Activated T-cell treated with anti-CD3 and anti-CD28 coated beads, Interleukin-2, amount 50 U/mL, for 72 hours (primary cell): ENCODE measurements around the gene CEBPE. TPM values are rescaled to one million over a fixed set of nuclear protein-coding genes. Genes with fewer than 3 reads are reported as not detected.
A peak's percentile ranks its signal among the peaks of the same experiment; 100 is the strongest.

Experiments used
- ATAC-seq, 2 donors: fragments of 150-1000 bp; cut with Tn5 transposase; replicated peaks in 1 of 2; 2 replicates each; pipeline ENCODE4 v1.10.0; 2021; ENCODE audit warnings: moderate library complexity in 2 of 2, mild to moderate bottlenecking in 1 of 2
- DNase-seq, 2 donors: peaks; one replicate each; pipeline ENCODE4 v3.0.0; 2021 to 2022; ENCODE audit warnings: mixed read lengths in 1 of 2
- H3K27ac Mint-ChIP-seq: one replicate; pipeline ENCODE4 v1.8.0; 2022; ENCODE audit warnings: mild to moderate bottlenecking, moderate library complexity, mixed read lengths
- H3K27me3 Mint-ChIP-seq: one replicate; pipeline ENCODE4 v1.8.0; 2022; ENCODE audit warnings: low read depth, mixed read lengths
- H3K36me3 Mint-ChIP-seq, 2 donors: one replicate each; pipeline ENCODE4 v1.8.0; 2022; ENCODE audit warnings: mixed read lengths in 2 of 2, mild to moderate bottlenecking in 1 of 2; ENCODE audit not compliant: insufficient read depth in 2 of 2
- H3K4me1 Mint-ChIP-seq: one replicate; pipeline ENCODE4 v1.8.0; 2022; ENCODE audit warnings: low read depth, mixed read lengths
- H3K4me3 Mint-ChIP-seq, 2 donors: one replicate each; pipeline ENCODE4 v1.8.0; 2022; ENCODE audit warnings: mild to moderate bottlenecking in 2 of 2, mixed read lengths in 2 of 2, moderate library complexity in 2 of 2
- H3K9me3 Mint-ChIP-seq, 2 donors: one replicate each; pipeline ENCODE4 v1.8.0; 2022; ENCODE audit warnings: mixed read lengths in 2 of 2
- total RNA-seq, 2 donors: library from RNA; stranded (reverse); gene quantifications; one replicate each; pipeline ENCODE4 v1.2.3, GENCODE V29; 2022

CEBPE gene
- total RNA-seq, 2 donors from 2014 or later = 0.21 to 0.36 TPM

DNA sequence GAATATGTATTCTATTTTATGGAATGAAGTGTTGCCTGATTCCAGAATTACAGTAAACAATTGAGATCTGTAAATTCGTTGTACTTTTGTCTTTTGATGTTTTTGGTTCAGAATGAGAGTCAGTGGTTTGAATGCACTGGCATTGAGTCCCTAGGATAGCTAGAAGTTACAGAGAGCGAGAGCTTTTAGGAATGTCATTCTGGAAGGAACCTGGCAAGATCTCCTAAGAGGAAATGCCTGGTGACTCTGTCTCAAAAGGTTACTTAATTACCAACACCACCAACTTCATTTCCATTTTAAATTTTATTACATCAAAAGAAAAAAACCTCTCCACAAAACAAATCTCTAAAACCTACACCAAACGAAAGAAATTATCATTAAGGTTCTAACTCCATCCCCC lies 6.0 kb upstream of the CEBPE start:
- Mint-ChIP-seq H3K27me3 (no peaks in the 10 kb centered on the region), H3K36me3 (no peaks in the 10 kb centered on the region), H3K9me3 (no peaks in the 10 kb centered on the region), H3K27ac (no peak overlapping the region), H3K4me1 (peaks cover 16% of the 10 kb centered on the region), H3K4me3 (no peak overlapping the region)
- DNase-seq = no peak
- ATAC-seq = no peak

DNA sequence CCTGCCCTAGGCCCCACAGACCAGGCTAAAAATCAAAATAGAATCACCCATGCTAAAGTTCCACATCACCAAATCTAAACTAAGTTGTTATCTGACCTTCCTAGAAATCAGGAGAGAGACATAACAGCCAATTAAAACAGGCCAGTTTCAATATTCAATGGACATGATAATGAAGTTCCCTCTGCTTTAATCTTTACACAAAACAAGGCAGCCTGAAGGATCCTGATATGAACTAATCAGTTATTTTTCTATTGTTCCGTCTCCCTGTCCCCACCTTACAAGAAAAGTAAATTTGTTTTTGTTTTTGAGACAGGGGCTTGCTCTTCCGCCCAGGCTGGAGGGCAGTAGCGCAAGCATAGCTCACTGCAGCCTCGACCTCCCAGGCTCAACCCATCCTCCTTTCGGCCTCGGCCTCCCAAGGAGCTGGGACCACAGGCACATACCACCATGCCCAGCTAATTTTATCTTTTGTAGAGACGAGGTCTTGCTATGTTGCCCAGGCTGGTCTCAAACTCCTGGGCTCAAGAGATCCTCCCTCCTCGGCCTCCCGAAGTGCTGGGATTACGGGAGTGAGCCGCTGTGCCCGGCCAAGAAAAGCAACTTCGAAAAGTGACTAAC lies 5.4 kb upstream of the CEBPE start:
- no peak for ATAC-seq
- Mint-ChIP-seq H3K27me3 (no peaks in the 10 kb centered on the region), H3K4me3 (no peak overlapping the region), H3K27ac (no peak overlapping the region), H3K4me1 (peaks cover 22% of the 10 kb centered on the region), H3K36me3 (no peaks in the 10 kb centered on the region), H3K9me3 (no peaks in the 10 kb centered on the region)
- no peak for DNase-seq

DNA sequence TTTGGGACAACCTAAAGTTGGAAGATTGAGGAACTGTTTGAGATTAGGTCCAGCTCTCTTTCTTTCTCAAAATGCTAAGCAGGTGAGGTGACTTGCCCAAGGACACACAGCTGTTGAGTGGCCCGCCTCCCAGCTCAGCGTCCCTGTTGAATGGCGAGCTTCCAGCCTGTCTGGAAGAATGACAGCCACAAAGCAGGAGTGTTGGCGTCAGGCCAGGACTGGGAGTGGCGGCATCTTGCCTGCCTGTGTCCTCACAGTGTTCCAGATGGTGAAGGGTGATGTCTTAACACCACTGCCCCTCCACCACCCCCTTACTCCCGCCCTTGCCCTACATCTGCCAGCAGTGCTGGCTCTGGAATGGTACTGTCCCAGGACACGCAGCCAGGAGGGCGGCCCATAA lies 4.4 kb upstream of the CEBPE start:
- H3K4me1 Mint-ChIP-seq = peaks cover 28% of the 10 kb centered on the region
- DNase-seq (no peak), ATAC-seq (no peak)
- no peaks in the 10 kb centered on the region for H3K36me3 Mint-ChIP-seq
- H3K9me3 Mint-ChIP-seq = no peaks in the 10 kb centered on the region
- H3K27ac Mint-ChIP-seq = no peak overlapping the region
- no peaks in the 10 kb centered on the region for H3K27me3 Mint-ChIP-seq
- H3K4me3 Mint-ChIP-seq = no peak overlapping the region

DNA sequence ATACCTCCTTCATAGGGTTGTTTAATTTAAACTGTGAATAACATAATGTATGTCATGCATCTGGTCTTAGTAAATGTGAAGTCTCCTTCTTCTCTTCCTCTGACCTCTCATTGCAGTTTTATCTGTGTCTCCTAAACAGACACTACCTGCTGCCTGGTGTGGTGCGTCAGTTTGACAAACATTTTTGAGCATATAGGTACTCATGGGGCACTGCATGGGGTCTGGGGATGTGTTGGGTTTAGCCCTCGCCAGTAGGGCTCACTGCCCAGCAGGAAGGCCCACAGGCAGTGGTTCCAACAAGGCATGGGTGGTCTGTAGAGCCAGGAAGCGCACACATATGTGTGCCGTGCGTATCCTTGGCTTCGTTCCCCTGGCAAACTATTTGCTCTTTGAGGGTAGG lies 3.0 kb upstream of the CEBPE start:
- Mint-ChIP-seq H3K9me3 (no peaks in the 10 kb centered on the region), H3K4me3 (no peak overlapping the region), H3K36me3 (no peaks in the 10 kb centered on the region), H3K27ac (no peak overlapping the region), H3K27me3 (no peaks in the 10 kb centered on the region), H3K4me1 (peaks cover 28% of the 10 kb centered on the region)
- no peak for DNase-seq
- no peak for ATAC-seq

DNA sequence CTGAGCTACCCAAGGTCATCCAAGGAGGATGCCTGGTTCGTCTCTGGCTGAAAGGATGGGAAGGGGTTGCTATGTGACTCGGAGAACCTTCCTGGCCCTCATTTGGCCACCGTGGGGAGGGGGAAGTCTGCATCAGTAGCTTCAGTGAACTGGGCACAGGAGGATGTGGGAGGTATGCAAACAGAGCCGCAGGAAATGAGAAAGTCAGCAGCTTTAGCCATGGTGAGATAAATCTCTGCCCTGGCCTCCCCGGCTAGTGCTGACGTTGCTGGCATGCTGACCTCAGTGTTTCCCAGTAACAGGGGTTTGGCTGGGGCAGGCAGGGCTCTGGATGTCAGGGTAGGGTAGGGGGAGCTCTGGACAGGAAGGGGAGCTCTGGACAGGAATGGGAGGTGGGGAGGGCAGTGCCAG lies 2.3 kb upstream of the CEBPE start:
- Mint-ChIP-seq H3K4me3 (peak overlapping the region; percentile 5 to 59), H3K36me3 (no peaks in the 10 kb centered on the region), H3K9me3 (no peaks in the 10 kb centered on the region), H3K27ac (no peak overlapping the region), H3K27me3 (no peaks in the 10 kb centered on the region), H3K4me1 (peaks cover 28% of the 10 kb centered on the region)
- ATAC-seq (peak in 1 of 2 donors; percentile 32), DNase-seq (peak in 1 of 2 donors; percentile 14)

DNA sequence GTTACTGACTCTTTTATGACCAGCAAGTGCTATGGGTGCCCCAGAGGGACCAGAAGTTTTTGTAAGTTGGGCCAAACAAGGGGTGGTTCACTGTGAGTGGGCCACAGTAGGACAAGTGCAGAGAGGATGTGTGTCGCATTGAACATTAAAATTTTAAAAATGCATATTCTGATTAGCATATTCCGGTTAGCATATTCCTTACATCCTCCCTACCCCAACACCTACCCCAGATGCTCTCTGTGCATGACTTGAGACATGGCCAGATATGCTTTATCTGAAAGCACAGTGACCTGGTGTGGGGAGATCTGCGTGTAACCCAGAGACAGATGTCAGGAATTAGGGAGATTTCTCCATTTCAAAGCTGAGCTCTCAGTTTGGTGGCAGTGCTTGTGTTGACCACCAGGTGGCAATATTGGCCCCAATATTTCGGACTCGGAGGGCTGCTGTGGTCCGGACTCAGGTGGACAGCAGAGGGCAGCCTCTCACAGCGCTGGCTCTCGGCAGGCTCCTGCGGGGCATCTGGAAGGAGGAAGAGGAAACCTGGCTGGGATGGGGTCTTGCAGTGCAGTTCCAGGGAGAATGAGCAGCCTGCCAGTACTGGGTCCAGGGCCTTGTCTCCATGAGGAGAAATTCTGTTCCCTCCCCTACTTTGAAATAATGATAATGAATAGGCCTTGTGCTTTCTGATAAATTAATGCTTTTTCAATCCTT lies 1.6 kb upstream of the CEBPE start:
- no peaks in the 10 kb centered on the region for H3K27me3 Mint-ChIP-seq
- H3K9me3 Mint-ChIP-seq = no peaks in the 10 kb centered on the region
- peak; percentile 90 to 92 for ATAC-seq
- H3K4me3 Mint-ChIP-seq = peak overlapping the region; percentile 5 to 59
- peak overlapping the region; percentile 4 for H3K27ac Mint-ChIP-seq
- peaks cover 34% of the 10 kb centered on the region for H3K4me1 Mint-ChIP-seq
- no peaks in the 10 kb centered on the region for H3K36me3 Mint-ChIP-seq
- DNase-seq = peak; percentile 86 to 87

DNA sequence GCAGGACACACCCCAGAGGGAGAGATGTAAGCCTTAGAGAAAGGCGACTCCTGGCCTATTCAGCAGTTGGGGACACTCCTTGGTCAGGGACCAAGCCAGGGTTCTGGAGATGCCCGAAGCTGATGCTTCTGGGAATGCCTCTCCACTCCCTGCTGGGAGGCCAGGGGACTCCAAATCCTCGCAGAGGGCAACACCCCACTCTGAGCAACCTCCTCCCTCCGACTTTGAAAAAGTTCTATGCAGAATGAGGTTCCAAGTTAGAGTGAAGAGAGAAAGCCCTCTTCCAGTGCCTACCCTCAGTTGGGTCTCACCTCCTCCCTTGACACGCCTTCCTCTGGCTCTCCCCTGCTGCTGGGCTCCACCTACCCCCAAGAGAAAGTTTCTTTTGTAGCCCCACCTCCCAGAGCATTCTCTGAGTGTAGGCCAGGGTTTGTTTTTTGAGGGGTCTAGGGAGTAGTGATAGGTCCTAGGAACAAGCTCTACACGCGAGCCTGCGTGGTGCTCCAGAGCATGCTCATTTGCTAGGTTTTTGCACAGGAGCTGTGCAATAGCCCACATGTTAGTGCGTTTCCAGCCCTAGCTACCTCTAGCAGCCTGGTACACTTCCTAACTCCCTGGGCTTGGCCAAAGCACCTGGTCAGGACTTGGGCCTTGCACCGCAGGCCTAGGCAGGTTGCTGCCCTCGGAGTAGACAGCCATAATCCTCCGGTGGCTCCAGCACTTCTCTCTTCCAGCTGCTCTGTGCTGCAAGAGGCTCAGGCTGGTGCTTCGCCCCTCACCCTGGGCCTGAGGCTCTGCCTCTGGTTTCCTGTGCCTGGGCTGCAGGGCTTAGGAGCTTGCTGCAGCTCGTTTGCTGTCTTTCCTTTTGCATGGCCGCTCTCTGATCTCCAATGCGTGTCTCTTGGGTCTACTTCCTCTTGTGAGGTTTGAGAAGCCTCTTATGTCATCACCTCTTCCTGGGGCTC lies 590 bp upstream of the CEBPE start:
- H3K9me3 Mint-ChIP-seq = no peaks in the 10 kb centered on the region
- H3K4me3 Mint-ChIP-seq = peak overlapping the region; percentile 16 to 59
- no peaks in the 10 kb centered on the region for H3K36me3 Mint-ChIP-seq
- ATAC-seq = peak; percentile 27 to 31
- peak overlapping the region; percentile 6 for H3K27ac Mint-ChIP-seq
- no peaks in the 10 kb centered on the region for H3K27me3 Mint-ChIP-seq
- peaks cover 41% of the 10 kb centered on the region for H3K4me1 Mint-ChIP-seq
- DNase-seq = peak; percentile 23 to 24

DNA sequence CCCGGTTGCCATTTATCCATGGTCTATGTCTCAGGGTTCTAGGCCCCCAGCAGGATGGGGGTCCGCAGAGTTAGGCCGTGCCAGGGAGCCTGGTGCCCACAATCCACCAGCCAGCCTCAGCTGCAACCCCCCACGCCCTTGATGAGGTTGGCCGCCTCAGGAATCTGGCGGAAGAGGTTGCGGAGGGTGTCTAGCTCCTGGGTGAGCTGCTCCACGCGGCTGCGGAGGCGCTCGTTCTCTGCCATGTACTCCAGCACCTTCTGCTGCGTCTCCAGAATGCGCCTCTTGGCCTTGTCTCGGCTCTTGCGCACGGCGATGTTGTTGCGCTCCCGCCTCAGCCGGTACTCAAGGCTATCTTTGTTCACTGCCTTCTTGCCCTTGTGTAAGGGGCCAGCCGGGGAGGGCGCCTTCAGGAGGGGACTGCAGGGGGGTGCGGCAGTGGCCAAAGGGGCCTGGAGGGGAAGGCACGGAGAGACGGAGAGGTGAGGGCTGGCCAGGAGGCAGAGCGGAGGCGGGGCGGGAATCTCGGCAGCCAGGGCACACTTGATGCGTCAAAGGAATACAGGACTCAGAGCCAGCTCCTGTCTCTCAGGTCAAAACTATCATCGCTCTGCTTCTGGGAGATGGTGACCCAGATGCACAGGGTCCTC lies 1.6 kb downstream of the CEBPE start:
- Mint-ChIP-seq H3K36me3 (no peaks in the 10 kb centered on the region), H3K9me3 (no peaks in the 10 kb centered on the region), H3K4me3 (no peak overlapping the region), H3K27ac (no peak overlapping the region), H3K4me1 (peaks cover 45% of the 10 kb centered on the region), H3K27me3 (no peaks in the 10 kb centered on the region)
- ATAC-seq (no peak), DNase-seq (no peak)

DNA sequence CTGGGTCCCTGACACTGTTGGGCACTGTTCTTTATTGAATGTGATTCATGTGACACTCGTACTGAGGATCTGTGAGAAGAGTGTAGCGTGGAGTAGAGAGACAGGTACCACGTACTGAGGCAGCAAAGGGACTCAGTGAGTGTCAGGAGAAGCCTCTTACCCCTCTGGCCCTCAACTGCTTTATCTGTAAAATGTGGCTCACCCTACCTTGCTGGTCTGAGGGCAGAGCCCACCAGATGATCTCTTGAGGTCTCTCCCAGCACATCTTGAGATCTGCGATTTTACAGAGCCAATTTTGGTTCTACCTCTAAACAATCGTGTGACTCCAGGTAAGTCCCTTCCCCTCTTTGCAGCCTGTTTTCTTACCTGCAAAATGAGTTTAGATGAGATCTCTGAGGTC lies 3.1 kb downstream of the CEBPE start:
- no peaks in the 10 kb centered on the region for H3K36me3 Mint-ChIP-seq
- H3K4me3 Mint-ChIP-seq = no peak overlapping the region
- DNase-seq (no peak), ATAC-seq (no peak)
- H3K9me3 Mint-ChIP-seq = no peaks in the 10 kb centered on the region
- no peak overlapping the region for H3K27ac Mint-ChIP-seq
- H3K27me3 Mint-ChIP-seq = no peaks in the 10 kb centered on the region
- peaks cover 38% of the 10 kb centered on the region for H3K4me1 Mint-ChIP-seq

DNA sequence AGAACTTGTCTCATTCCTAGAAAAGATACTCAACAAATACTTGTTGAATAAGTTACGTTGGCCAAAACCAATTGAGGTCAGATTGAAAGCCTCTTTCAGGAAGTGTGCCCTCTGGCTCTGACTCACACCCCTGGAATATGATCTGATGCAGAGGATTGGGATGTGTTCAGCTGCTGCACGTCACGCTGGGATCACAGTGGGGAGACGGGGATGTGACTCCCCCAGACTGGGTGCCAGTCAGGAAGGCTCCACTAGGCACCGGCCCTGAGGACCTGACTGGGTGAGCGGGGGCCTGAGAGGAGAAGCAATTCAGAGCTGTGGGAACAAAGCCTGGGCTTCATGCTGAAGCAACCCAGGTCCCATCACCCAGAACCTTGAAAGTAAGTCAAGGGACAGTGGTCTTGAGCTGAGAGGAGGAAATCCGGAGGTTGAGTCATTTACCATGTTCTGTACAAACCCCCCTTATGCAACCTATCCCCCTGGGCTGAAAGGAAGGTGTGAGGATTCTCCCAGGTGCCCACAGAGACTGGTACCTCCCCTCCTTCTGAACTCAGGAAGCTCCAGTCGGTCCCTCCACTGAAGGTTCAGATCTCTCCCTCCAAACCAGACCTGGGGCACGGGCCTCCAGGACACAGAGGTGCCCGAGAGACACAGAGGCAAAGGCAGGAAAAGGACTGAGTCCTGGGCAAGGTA lies 3.9 kb downstream of the CEBPE start:
- DNase-seq (no peak), ATAC-seq (peak in 1 of 2 donors; percentile 39)
- Mint-ChIP-seq H3K27me3 (no peaks in the 10 kb centered on the region), H3K9me3 (no peaks in the 10 kb centered on the region), H3K4me1 (peaks cover 31% of the 10 kb centered on the region), H3K4me3 (no peak overlapping the region), H3K36me3 (no peaks in the 10 kb centered on the region), H3K27ac (no peak overlapping the region)

DNA sequence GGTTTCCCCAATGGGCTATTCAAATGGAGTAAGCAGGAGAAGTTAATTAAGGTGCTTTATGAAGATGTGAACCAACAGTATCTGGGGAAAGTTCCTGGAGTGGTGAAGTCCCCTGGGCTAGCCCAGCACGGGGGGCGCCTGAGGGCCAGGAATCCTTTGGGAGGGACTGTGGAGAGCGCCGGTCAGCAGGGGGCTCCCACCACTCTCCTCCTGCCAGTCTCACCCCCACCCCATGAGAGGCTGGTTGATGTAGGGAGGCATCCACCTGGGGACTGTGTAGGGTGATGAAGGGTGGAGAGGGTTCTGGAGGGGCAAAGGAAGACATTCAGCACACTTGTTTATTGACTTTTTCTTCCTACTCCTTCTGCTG lies 4.4 kb downstream of the CEBPE start:
- ATAC-seq = no peak
- H3K27me3 Mint-ChIP-seq = no peaks in the 10 kb centered on the region
- no peaks in the 10 kb centered on the region for H3K9me3 Mint-ChIP-seq
- H3K27ac Mint-ChIP-seq = no peak overlapping the region
- H3K4me1 Mint-ChIP-seq = peaks cover 26% of the 10 kb centered on the region
- no peak for DNase-seq
- no peak overlapping the region for H3K4me3 Mint-ChIP-seq
- H3K36me3 Mint-ChIP-seq = no peaks in the 10 kb centered on the region

DNA sequence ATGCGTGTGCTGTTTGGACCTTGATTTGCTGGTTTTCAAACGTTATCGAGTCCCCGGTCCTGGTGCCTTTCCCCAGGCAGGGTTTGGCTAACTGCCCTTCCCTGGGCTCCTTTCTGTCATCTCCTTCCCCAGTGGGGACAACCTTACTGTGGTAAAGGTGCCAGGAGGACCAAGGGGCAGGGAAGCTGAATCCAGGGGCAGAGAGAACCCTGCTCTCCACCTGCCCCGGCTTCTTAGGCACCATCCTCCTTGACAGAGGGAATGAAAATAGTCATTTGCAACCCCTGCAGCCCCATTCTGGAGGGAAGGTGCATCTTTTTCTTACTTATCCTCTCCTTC lies 5.0 kb downstream of the CEBPE start:
- Mint-ChIP-seq H3K9me3 (no peaks in the 10 kb centered on the region), H3K4me1 (peaks cover 20% of the 10 kb centered on the region), H3K27ac (no peak overlapping the region), H3K36me3 (no peaks in the 10 kb centered on the region), H3K27me3 (no peaks in the 10 kb centered on the region), H3K4me3 (no peak overlapping the region)
- ATAC-seq (no peak), DNase-seq (no peak)
